Mesenchymal stem cell (in vitro differentiated cells and primary cell): ENCODE results near the gene STIM1.

Experiments
- DNase-seq: peaks from one replicate; pipeline ENCODE4 v3.0.0-alpha.2; 2013
- H2AFZ ChIP-seq: one replicate; pipeline ENCODE4 v1.6.1; 2013; ENCODE audit warnings: low read depth, mild to moderate bottlenecking, control low read depth, inconsistent platforms, low read length, moderate library complexity
- H2AK5ac ChIP-seq: 2 replicates; pipeline ENCODE4 v1.6.1; 2013; ENCODE audit warnings: low read length, moderate library complexity, mild to moderate bottlenecking, inconsistent platforms; ENCODE audit not compliant: severe bottlenecking
- H2BK120ac ChIP-seq: one replicate; pipeline ENCODE4 v1.6.1; 2013; ENCODE audit warnings: low read depth, mild to moderate bottlenecking, inconsistent platforms, low read length, moderate library complexity
- H2BK12ac ChIP-seq, 2 experiments: one replicate each; pipeline ENCODE4 v1.6.1; 2013; ENCODE audit warnings: inconsistent platforms in 2 of 2, low read length in 2 of 2, mild to moderate bottlenecking in 2 of 2, moderate library complexity in 2 of 2, control low read depth in 1 of 2
- H2BK15ac ChIP-seq: one replicate; pipeline ENCODE4 v1.6.1; 2013; ENCODE audit warnings: mild to moderate bottlenecking, low read depth, inconsistent platforms; ENCODE audit not compliant: poor library complexity, severe bottlenecking
- H2BK5ac ChIP-seq: 2 replicates; pipeline ENCODE4 v1.6.1; 2013; ENCODE audit warnings: low read depth, mild to moderate bottlenecking, low read length, control low read depth, inconsistent platforms; ENCODE audit not compliant: poor library complexity, severe bottlenecking
- H3K14ac ChIP-seq, 2 experiments: one replicate each; pipeline ENCODE4 v1.6.1; 2013; ENCODE audit warnings: inconsistent platforms in 2 of 2, low read length in 2 of 2, control low read depth in 1 of 2, mild to moderate bottlenecking in 1 of 2, moderate library complexity in 1 of 2
- H3K18ac ChIP-seq, 2 experiments: one replicate each; pipeline ENCODE4 v1.6.1; 2013; ENCODE audit warnings: inconsistent platforms in 2 of 2, low read length in 2 of 2, control low read depth in 1 of 2, low read depth in 1 of 2, mild to moderate bottlenecking in 1 of 2
- H3K23ac ChIP-seq, 2 experiments: one replicate each; pipeline ENCODE4 v1.6.1; 2013; ENCODE audit warnings: inconsistent platforms in 2 of 2, low read length in 2 of 2, mild to moderate bottlenecking in 2 of 2, moderate library complexity in 2 of 2, control low read depth in 1 of 2
- H3K27ac ChIP-seq: 2 replicates; pipeline ENCODE4 v1.5.1; 2013; ENCODE audit warnings: mild to moderate bottlenecking, moderate library complexity, low read length, control low read depth, inconsistent platforms; ENCODE audit not compliant: poor library complexity, severe bottlenecking
- H3K27me3 ChIP-seq, 2 experiments: 2 replicates each; pipeline versions ENCODE4 v1.6.1 to v1.7.0; 2013; ENCODE audit warnings: low read length in 2 of 2, mild to moderate bottlenecking in 2 of 2, moderate library complexity in 2 of 2, control low read depth in 1 of 2, inconsistent platforms in 1 of 2; ENCODE audit not compliant: control insufficient read depth in 1 of 2, insufficient read depth in 1 of 2
- H3K36me3 ChIP-seq, 2 experiments: 2 replicates each; pipeline versions ENCODE4 v1.6.1 to v1.7.0; 2013; ENCODE audit warnings: low read length in 2 of 2, control low read depth in 1 of 2, inconsistent platforms in 1 of 2, low read depth in 1 of 2, mild to moderate bottlenecking in 1 of 2; ENCODE audit not compliant: insufficient read depth in 2 of 2, control insufficient read depth in 1 of 2
- H3K4ac ChIP-seq, 2 experiments: one replicate each; pipeline ENCODE4 v1.6.1; 2013; ENCODE audit warnings: inconsistent platforms in 2 of 2, low read length in 2 of 2, mild to moderate bottlenecking in 2 of 2, moderate library complexity in 2 of 2, control low read depth in 1 of 2, low read depth in 1 of 2
- H3K4me1 ChIP-seq: 2 replicates; pipeline ENCODE4 v1.6.1; 2013; ENCODE audit warnings: low read depth, low read length, control low read depth; ENCODE audit not compliant: control insufficient read depth, insufficient read depth
- H3K4me2 ChIP-seq: 2 replicates; pipeline ENCODE4 v1.6.1; 2013; ENCODE audit warnings: low read length, mild to moderate bottlenecking, inconsistent platforms; ENCODE audit not compliant: poor library complexity, severe bottlenecking
- H3K4me3 ChIP-seq, 2 experiments: 2 replicates each; pipeline versions ENCODE4 v1.5.1 to v1.7.0; 2013; ENCODE audit warnings: low read length in 2 of 2, mild to moderate bottlenecking in 2 of 2, control low read depth in 1 of 2, low read depth in 1 of 2; ENCODE audit not compliant: insufficient read depth in 1 of 2
- H3K79me1 ChIP-seq: replicated peaks from 2 replicates; pipeline ENCODE4 v1.6.1; 2013; ENCODE audit warnings: mild to moderate bottlenecking, control low read depth, low read length, inconsistent platforms; ENCODE audit not compliant: poor library complexity, severe bottlenecking
- H3K9ac ChIP-seq: 2 replicates; pipeline ENCODE4 v1.7.0; 2013; ENCODE audit warnings: mild to moderate bottlenecking, low read length, moderate library complexity
- H3K9me3 ChIP-seq: 2 replicates; pipeline ENCODE4 v1.7.0; 2013; ENCODE audit warnings: mild to moderate bottlenecking, low read length; ENCODE audit not compliant: control insufficient read depth
- H4K8ac ChIP-seq: one replicate; pipeline ENCODE4 v1.6.1; 2013; ENCODE audit warnings: inconsistent platforms, mild to moderate bottlenecking, low read length, moderate library complexity
- H4K91ac ChIP-seq: one replicate; pipeline ENCODE4 v1.6.1; 2013; ENCODE audit warnings: mild to moderate bottlenecking, low read length, inconsistent platforms
- WGBS: methylation state at CpG from one replicate; pipeline ENCODE4 v1.1.7; 2013; ENCODE audit warnings: mixed read lengths; 5-methylcytosine and 5-hydroxymethylcytosine counted together

Gene STIM1

DNA sequence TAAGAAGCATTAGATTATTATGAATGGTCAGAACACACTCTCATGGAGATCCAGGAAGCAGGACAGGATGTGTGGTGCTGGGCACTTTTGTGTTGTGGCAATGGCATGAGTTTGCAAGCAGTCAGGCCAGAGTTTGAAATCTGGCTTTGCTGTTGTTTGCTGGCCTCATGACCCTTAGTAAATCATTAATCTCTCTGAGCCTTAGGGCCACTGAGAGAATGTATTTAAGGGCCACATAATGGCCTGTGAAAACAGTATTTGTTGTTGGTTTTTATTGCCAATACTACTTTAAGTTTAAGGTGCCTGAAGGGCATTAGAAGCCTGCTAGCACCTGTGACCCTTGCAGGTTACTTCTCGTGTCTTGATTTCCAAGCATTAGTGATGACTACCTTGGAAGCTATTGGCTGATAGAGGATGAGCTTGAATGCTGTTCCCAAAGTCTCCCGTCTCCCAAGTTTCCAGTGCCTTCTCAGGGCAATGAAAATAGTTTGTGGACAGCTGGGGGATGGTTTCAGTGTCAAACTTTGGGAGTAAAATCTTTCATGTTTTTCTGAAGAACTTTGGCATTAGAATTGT, 24.6 kb downstream of the STIM1 start:
- Histone ChIP-seq H3K9me3 (no peaks in the 10 kb centered on the region), H3K27me3 (no peaks in the 10 kb centered on the region), H2AFZ (no peak overlapping the region), H4K91ac (no peak overlapping the region), H3K14ac (no peak overlapping the region), H2BK15ac (no peak overlapping the region), H2BK5ac (no peak overlapping the region), H4K8ac (no peak overlapping the region), H3K4me3 (no peak overlapping the region), H2BK120ac (no peak overlapping the region), H3K4me2 (no peak overlapping the region), H3K18ac (no peak overlapping the region), H3K9ac (no peak overlapping the region), H2AK5ac (no peak overlapping the region), H3K36me3 (no peaks in the 10 kb centered on the region), H3K79me1 (peaks cover 8% of the 10 kb centered on the region), H2BK12ac (no peak overlapping the region), H3K27ac (peak overlapping the region; percentile 86), H3K4me1 (peaks cover 13% of the 10 kb centered on the region), H3K4ac (no peak overlapping the region), H3K23ac (no peak overlapping the region)
- 65% methylated on average over 2 of the region's 2 CpGs for WGBS
- DNase-seq = no peak

DNA sequence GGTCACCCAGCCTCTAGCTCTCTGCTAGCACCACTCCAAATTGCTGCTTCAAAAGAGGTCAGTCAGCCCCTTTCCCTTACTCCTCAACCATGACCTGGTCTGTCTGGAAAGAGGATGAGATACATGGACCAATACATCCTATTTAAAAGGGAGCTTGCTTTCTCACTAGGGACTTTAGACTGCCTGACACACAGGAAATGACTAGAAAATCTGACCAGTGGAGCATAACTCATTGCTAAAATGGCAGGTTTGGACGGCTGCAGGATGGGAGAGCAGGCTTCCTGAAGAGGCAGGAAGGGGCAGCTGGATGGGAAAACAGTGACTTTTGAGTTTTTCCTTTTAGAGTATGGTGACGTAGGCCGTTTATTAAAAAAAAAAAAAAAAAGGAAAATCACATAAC, 25.3 kb downstream of the STIM1 start:
- H2AK5ac ChIP-seq = no peak overlapping the region
- no peak overlapping the region for H2BK12ac ChIP-seq
- H3K4me3 ChIP-seq = no peak overlapping the region
- H3K4ac ChIP-seq = no peak overlapping the region
- no peak overlapping the region for H2AFZ ChIP-seq
- no peaks in the 10 kb centered on the region for H3K36me3 ChIP-seq
- H3K23ac ChIP-seq = no peak overlapping the region
- no peak overlapping the region for H2BK5ac ChIP-seq
- H2BK120ac ChIP-seq = no peak overlapping the region
- H4K8ac ChIP-seq = no peak overlapping the region
- no peak overlapping the region for H4K91ac ChIP-seq
- no peak overlapping the region for H3K14ac ChIP-seq
- H3K18ac ChIP-seq = no peak overlapping the region
- no peaks in the 10 kb centered on the region for H3K9me3 ChIP-seq
- peaks cover 10% of the 10 kb centered on the region for H3K79me1 ChIP-seq
- peak; percentile 45 for DNase-seq
- no peak overlapping the region for H3K9ac ChIP-seq
- 0% methylated on average over 1 of the region's 3 CpGs for WGBS
- H3K27ac ChIP-seq = peak overlapping the region; percentile 86
- no peak overlapping the region for H3K4me2 ChIP-seq
- no peak overlapping the region for H2BK15ac ChIP-seq
- peaks cover 14% of the 10 kb centered on the region for H3K4me1 ChIP-seq
- no peaks in the 10 kb centered on the region for H3K27me3 ChIP-seq

DNA sequence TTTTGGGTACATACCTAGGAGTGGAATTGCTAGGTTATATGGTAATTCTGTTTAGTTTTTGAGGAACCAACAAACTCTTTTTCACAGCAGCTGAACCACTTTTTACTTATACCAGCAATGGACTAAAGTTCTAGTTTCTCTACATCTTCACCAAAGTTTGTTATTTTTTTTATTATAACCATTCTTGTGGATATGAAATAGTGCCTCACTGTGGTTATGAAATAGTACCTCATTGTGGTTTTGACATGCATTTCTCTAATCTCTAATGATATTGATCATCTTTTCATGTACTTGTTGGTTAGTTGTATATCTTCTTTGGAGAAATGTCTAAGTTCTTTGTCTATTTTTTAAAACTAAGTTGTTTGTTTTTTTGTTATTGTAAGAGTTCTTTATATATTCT, 27.2 kb downstream of the STIM1 start:
- Histone ChIP-seq H2BK12ac (no peak overlapping the region), H2BK5ac (no peak overlapping the region), H3K18ac (no peak overlapping the region), H3K4me3 (no peak overlapping the region), H2BK15ac (no peak overlapping the region), H2AFZ (no peak overlapping the region), H3K4ac (no peak overlapping the region), H3K4me1 (peaks cover 14% of the 10 kb centered on the region), H2BK120ac (no peak overlapping the region), H2AK5ac (no peak overlapping the region), H3K27me3 (no peaks in the 10 kb centered on the region), H3K79me1 (peaks cover 12% of the 10 kb centered on the region), H3K23ac (no peak overlapping the region), H3K9ac (no peak overlapping the region), H3K14ac (no peak overlapping the region), H4K91ac (no peak overlapping the region), H3K9me3 (no peaks in the 10 kb centered on the region), H3K36me3 (no peaks in the 10 kb centered on the region), H4K8ac (no peak overlapping the region), H3K27ac (no peak overlapping the region), H3K4me2 (no peak overlapping the region)
- DNase-seq = no peak

DNA sequence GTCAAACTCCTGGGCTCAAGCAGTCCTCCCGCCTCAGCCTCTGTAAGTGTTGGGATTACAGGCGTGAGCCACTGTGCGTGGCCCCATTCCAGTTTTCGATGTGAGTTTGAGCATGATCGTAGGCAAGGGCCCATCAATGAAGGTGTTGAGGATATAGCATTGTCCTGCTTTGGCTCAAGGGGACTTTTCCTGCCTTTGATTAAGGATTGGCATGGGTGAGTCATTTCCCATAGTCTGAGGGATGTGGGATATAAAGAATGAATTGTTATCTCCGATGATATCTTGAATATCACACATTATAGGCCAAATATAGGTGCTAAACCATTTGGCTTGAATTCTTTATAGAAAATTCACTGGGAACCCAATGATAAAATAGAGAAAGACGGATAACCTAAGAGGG, 30.4 kb downstream of the STIM1 start:
- Histone ChIP-seq H3K9me3 (no peaks in the 10 kb centered on the region), H3K4me3 (no peak overlapping the region), H4K8ac (no peak overlapping the region), H3K18ac (peak overlapping the region in 1 of 2 experiments; percentile 8), H3K9ac (no peak overlapping the region), H2BK120ac (no peak overlapping the region), H3K27ac (no peak overlapping the region), H3K27me3 (no peaks in the 10 kb centered on the region), H3K4me1 (peaks cover 4% of the 10 kb centered on the region), H3K14ac (peak overlapping the region in 1 of 2 experiments; percentile 71), H2BK5ac (no peak overlapping the region), H2AFZ (no peak overlapping the region), H3K4me2 (no peak overlapping the region), H2BK15ac (no peak overlapping the region), H3K4ac (peak overlapping the region in 1 of 2 experiments; percentile 28), H3K79me1 (peaks cover 21% of the 10 kb centered on the region), H2AK5ac (peak overlapping the region; percentile 31), H3K36me3 (no peaks in the 10 kb centered on the region), H2BK12ac (no peak overlapping the region), H3K23ac (no peak overlapping the region), H4K91ac (no peak overlapping the region)
- no peak for DNase-seq
- WGBS = 92% methylated on average over 5 of the region's 7 CpGs
